Measurements from ENCODE around the gene PPFIBP2.

DNA sequence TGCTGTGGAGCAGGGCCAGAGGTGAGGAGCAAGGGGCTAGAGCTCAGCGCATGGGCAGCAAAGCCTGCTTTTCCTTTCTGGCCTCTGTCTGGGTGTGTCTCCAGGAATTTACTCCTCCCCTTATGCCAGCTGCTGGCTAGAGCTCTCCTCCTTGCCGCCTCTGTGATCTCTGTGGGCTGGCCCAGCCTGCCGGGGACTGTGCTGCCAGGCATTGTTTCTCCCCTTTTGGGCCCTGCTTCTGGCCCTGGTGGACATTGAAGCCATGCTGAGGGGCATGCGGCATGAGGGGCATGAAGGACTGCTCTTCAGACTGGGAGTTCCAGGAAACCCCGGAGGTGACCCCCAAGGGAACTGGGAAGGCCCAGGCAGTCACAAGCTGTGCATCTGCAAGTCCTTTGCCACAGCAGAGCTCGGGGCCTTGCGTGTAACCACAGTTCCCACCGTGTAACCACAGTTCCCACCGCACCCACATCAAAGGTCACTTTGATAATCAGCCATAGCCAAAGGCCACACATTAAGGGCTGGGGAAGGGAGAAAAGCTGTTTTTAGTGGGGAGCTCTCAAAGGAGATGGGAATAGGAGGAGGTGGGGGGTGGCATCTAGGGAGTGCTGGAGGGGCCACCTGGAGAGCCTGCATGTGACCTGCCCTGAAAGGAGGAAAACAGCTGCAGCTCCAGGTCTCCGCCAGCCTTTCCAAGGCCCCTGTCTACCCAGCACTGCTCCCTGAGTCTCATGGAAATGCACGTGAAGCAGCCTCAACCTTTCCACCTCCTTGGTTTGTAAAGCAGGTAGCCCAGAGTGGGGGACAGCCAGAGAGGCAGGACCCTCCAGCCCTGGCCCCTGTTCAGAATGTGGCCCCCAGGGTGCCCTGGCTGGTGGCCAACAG lies 62.3 kb downstream of the PPFIBP2 start:
- TF ChIP-seq, protein P1, sequence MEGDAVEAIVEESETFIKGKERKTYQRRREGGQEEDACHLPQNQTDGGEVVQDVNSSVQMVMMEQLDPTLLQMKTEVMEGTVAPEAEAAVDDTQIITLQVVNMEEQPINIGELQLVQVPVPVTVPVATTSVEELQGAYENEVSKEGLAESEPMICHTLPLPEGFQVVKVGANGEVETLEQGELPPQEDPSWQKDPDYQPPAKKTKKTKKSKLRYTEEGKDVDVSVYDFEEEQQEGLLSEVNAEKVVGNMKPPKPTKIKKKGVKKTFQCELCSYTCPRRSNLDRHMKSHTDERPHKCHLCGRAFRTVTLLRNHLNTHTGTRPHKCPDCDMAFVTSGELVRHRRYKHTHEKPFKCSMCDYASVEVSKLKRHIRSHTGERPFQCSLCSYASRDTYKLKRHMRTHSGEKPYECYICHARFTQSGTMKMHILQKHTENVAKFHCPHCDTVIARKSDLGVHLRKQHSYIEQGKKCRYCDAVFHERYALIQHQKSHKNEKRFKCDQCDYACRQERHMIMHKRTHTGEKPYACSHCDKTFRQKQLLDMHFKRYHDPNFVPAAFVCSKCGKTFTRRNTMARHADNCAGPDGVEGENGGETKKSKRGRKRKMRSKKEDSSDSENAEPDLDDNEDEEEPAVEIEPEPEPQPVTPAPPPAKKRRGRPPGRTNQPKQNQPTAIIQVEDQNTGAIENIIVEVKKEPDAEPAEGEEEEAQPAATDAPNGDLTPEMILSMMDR (conservative IDR thresholded peaks at IDR 0.05; ENCODE audit: low read length): no peak
- TF ChIP-seq EZH2phosphoT487 (IDR thresholded peaks at IDR 0.05; ENCODE audit: borderline replicate concordance, low read depth, low read length): no peak
